HEK293T (cell line): ENCODE data around the gene WWOX.
A peak's percentile ranks its signal among the peaks of the same experiment; 100 is the strongest.

ENCODE experiments used
- ARNT ChIP-seq: fragments of 450-650 bp; IDR thresholded peaks from 2 replicates; pipeline ENCODE4 v1.6.1; 2017; ENCODE audit warnings: mild to moderate bottlenecking
- BHLHE40 ChIP-seq: fragments of 450-650 bp; IDR thresholded peaks from 2 replicates; pipeline ENCODE4 v1.6.1; 2016; ENCODE audit warnings: mild to moderate bottlenecking, moderate library complexity, borderline replicate concordance
- ELF4 ChIP-seq: fragments of 450-650 bp; IDR thresholded peaks from 2 replicates; pipeline ENCODE4 v1.6.1; 2017; ENCODE audit warnings: antibody characterized with exemption
- FOXM1 ChIP-seq: fragments of 450-650 bp; IDR thresholded peaks from 2 replicates; pipeline ENCODE4 v1.6.1; 2017; ENCODE audit warnings: mild to moderate bottlenecking, borderline replicate concordance
- HDGF ChIP-seq: fragments of 450-650 bp; IDR thresholded peaks from 2 replicates; pipeline ENCODE4 v1.6.1; 2017; ENCODE audit warnings: antibody characterized with exemption, borderline replicate concordance
- L3MBTL2 ChIP-seq: fragments of 450-650 bp; conservative IDR thresholded peaks from 2 replicates; pipeline ENCODE4 v1.6.1; 2016; ENCODE audit warnings: mild to moderate bottlenecking
- PKNOX1 ChIP-seq: fragments of 450-650 bp; IDR thresholded peaks from 2 replicates; pipeline ENCODE4 v1.6.1; 2016
- SP1 ChIP-seq: fragments of 450-650 bp; IDR thresholded peaks from 2 replicates; pipeline ENCODE4 v1.6.1; 2017
- SUZ12 ChIP-seq: fragments of 450-650 bp; IDR thresholded peaks from 2 replicates; pipeline ENCODE4 v1.6.1; 2016; ENCODE audit warnings: mild to moderate bottlenecking

DNA sequence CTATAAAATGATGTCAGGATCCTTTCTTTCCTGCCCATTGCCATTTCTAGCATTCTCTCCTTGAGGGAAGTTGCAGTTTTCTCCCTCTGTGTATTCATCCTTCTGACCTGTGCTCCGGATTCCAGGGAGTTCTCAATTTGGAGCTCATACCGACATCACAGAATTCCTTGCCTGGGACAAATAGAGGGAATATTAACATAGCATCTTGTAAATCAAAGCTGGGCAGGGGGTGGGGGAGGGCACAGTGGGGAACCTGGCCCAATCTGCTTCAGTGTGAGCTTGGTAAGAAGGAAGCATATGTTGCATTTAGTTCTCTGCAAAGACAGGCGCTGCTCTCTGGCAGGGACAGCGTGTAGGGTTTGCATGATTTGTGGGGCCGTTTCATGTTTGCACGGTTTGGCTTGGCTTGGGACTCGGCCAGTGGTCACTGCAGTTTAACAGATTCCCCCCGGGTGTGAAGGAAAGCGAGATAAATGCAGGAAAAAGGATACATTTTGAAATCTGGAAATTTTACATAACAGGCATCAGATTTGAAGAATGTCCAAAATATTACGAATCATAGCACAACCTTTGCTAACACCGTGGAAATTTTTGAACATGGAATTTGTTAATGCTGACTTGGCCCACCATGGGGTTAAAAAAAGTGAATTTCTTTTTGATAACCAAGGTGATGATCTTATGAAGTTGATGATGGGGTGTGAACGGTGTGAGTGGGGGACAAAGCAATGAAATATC lies 178.0 kb downstream of the WWOX start:
- TF ChIP-seq ELF4 (no peak), SP1 (no peak), PKNOX1 (0 out of 2 replicates have a peak, but pooled peaks have one; percentile 47), SUZ12 (no peak), BHLHE40 (no peak), FOXM1 (no peak), ARNT (no peak), L3MBTL2 (no peak), HDGF (no peak)
